ENCODE measurements around the gene BLVRB. TPM values are rescaled to one million over a fixed set of nuclear protein-coding genes. Genes with fewer than 3 reads are reported as not detected.
"Not testable (repeated sequence)": the region's sequence is repeated elsewhere in the genome, so short reads cannot be mapped to it uniquely, and the experiment has no call there.

Gene BLVRB
- polyA plus RNA-seq, 1 donor (not counting 4 experiments of a cell fraction or from before 2014, with no cell fraction given): 52.5 TPM

GRCh38 chr19:40457048-40457447 lies 8.5 kb downstream of the BLVRB start:
- Histone ChIP-seq H4K20me1 (ENCODE audit: control insufficient read depth, extremely low read depth, insufficient read depth, low read length) (no peaks in the 10 kb centered on the region), H3K9me1 (ENCODE audit: control insufficient read depth, extremely low read depth, insufficient read depth, low read length) (no peaks in the 10 kb centered on the region), H3K9ac (ENCODE audit: control insufficient read depth, extremely low read depth, insufficient read depth, low read length) (no peak overlapping the region), H3K27ac (ENCODE audit: control insufficient read depth, insufficient read depth, low read length) (no peak overlapping the region), H3K4me2 (ENCODE audit: control insufficient read depth, extremely low read depth, insufficient read depth, low read depth, low read length) (no peak overlapping the region), H3K4me1 (ENCODE audit: control insufficient read depth, extremely low read depth, insufficient read depth, low read length) (peaks cover 12% of the 10 kb centered on the region), H3K36me3 (ENCODE audit: control insufficient read depth in 2 of 2, extremely low read depth in 1 of 2, insufficient read depth in 2 of 2, low read length in 2 of 2) (peaks cover 0 to 10% of the 10 kb centered on the region in 2 experiments), H3K4me3 (ENCODE audit: control insufficient read depth in 2 of 3, extremely low read depth in 1 of 3, insufficient read depth in 2 of 3, low read depth in 1 of 3, low read length in 3 of 3) (no peak overlapping the region), H3K79me2 (ENCODE audit: control insufficient read depth, insufficient read depth, low read length) (no peaks in the 10 kb centered on the region), H2AFZ (ENCODE audit: control insufficient read depth, low read length) (no peak overlapping the region), H3K27me3 (ENCODE audit: control insufficient read depth, extremely low read depth, insufficient read depth, low read length) (no peaks in the 10 kb centered on the region), H3K9me3 (ENCODE audit: control insufficient read depth, low read depth, low read length) (no peaks in the 10 kb centered on the region)
- dilution Hi-C loops (cut with MboI; ENCODE audit: extremely low pct_ligation_motif_present, low sequenced_read_pairs): no loop called here
- FAIRE-seq: no peak
- no peak for DNase-seq (ENCODE audit: low read depth, low spot score)
- no peak for TF ChIP-seq CTCF (optimal IDR thresholded peaks at IDR 0.05 in 1 of 3, IDR thresholded peaks at IDR 0.05 in 1 of 3, conservative IDR thresholded peaks at IDR 0.05 in 1 of 3; ENCODE audit: extremely low read depth in 1 of 3, insufficient read depth in 2 of 3, low read length in 3 of 3)
- TF ChIP-seq EZH2 (IDR thresholded peaks at IDR 0.05; ENCODE audit: low read length): no peak

- H3K27ac ChIP-seq (ENCODE audit: control insufficient read depth, insufficient read depth, low read length); H2AFZ ChIP-seq (ENCODE audit: control insufficient read depth, low read length); FAIRE-seq; H3K4me3 ChIP-seq (ENCODE audit: control insufficient read depth in 2 of 3, extremely low read depth in 1 of 3, insufficient read depth in 2 of 3, low read depth in 1 of 3, low read length in 3 of 3); H4K20me1 ChIP-seq (ENCODE audit: control insufficient read depth, extremely low read depth, insufficient read depth, low read length); H3K27me3 ChIP-seq (ENCODE audit: control insufficient read depth, extremely low read depth, insufficient read depth, low read length); DNase-seq (ENCODE audit: low read depth, low spot score); H3K9me3 ChIP-seq (ENCODE audit: control insufficient read depth, low read depth, low read length); H3K9me1 ChIP-seq (ENCODE audit: control insufficient read depth, extremely low read depth, insufficient read depth, low read length); H3K79me2 ChIP-seq (ENCODE audit: control insufficient read depth, insufficient read depth, low read length); H3K4me2 ChIP-seq (ENCODE audit: control insufficient read depth, extremely low read depth, insufficient read depth, low read depth, low read length); H3K9ac ChIP-seq (ENCODE audit: control insufficient read depth, extremely low read depth, insufficient read depth, low read length); H3K36me3 ChIP-seq (ENCODE audit: control insufficient read depth in 2 of 2, extremely low read depth in 1 of 2, insufficient read depth in 2 of 2, low read length in 2 of 2); dilution Hi-C loops (cut with MboI; ENCODE audit: extremely low pct_ligation_motif_present, low sequenced_read_pairs): not testable (repeated sequence)
- H3K4me1 ChIP-seq (ENCODE audit: control insufficient read depth, extremely low read depth, insufficient read depth, low read length): peaks cover 12% of the 10 kb centered on the region
Measured at GRCh38 chr19:40453943-40454342, 11.6 kb downstream of the BLVRB start.

- dilution Hi-C loops (cut with MboI; ENCODE audit: extremely low pct_ligation_motif_present, low sequenced_read_pairs): no loop called here
- H3K9me3 ChIP-seq (ENCODE audit: control insufficient read depth, low read depth, low read length): no peaks in the 10 kb centered on the region
- TF ChIP-seq EZH2 (IDR thresholded peaks at IDR 0.05; ENCODE audit: low read length) (no peak), CTCF (optimal IDR thresholded peaks at IDR 0.05 in 1 of 3, IDR thresholded peaks at IDR 0.05 in 1 of 3, conservative IDR thresholded peaks at IDR 0.05 in 1 of 3; ENCODE audit: extremely low read depth in 1 of 3, insufficient read depth in 2 of 3, low read length in 3 of 3) (no peak)
- peaks cover 12% of the 10 kb centered on the region for H3K4me1 ChIP-seq (ENCODE audit: control insufficient read depth, extremely low read depth, insufficient read depth, low read length)
- no peaks in the 10 kb centered on the region for H3K79me2 ChIP-seq (ENCODE audit: control insufficient read depth, insufficient read depth, low read length)
- no peaks in the 10 kb centered on the region for H4K20me1 ChIP-seq (ENCODE audit: control insufficient read depth, extremely low read depth, insufficient read depth, low read length)
- FAIRE-seq (peak; percentile 23), DNase-seq (ENCODE audit: low read depth, low spot score) (no peak)
- no peak overlapping the region for H3K9ac ChIP-seq (ENCODE audit: control insufficient read depth, extremely low read depth, insufficient read depth, low read length)
- H2AFZ ChIP-seq (ENCODE audit: control insufficient read depth, low read length): no peak overlapping the region
- H3K27ac ChIP-seq (ENCODE audit: control insufficient read depth, insufficient read depth, low read length): no peak overlapping the region
- no peak overlapping the region for H3K4me3 ChIP-seq (ENCODE audit: control insufficient read depth in 2 of 3, extremely low read depth in 1 of 3, insufficient read depth in 2 of 3, low read depth in 1 of 3, low read length in 3 of 3)
- H3K9me1 ChIP-seq (ENCODE audit: control insufficient read depth, extremely low read depth, insufficient read depth, low read length): no peaks in the 10 kb centered on the region
- H3K36me3 ChIP-seq (ENCODE audit: control insufficient read depth in 2 of 2, extremely low read depth in 1 of 2, insufficient read depth in 2 of 2, low read length in 2 of 2): peaks cover 0 to 10% of the 10 kb centered on the region in 2 experiments
- no peaks in the 10 kb centered on the region for H3K27me3 ChIP-seq (ENCODE audit: control insufficient read depth, extremely low read depth, insufficient read depth, low read length)
- H3K4me2 ChIP-seq (ENCODE audit: control insufficient read depth, extremely low read depth, insufficient read depth, low read depth, low read length): no peak overlapping the region
Measured at GRCh38 chr19:40453151-40453735, 12.3 kb downstream of the BLVRB start.
